HCT116 (cell line): Measurements from ENCODE around the gene CFAP221. TPM values are rescaled to one million over a fixed set of nuclear protein-coding genes. Genes with fewer than 3 reads are reported as not detected.

Experiments used
- ATAC-seq: fragments of 200-7000 bp; cut with Tn5 transposase; 2 replicates; pipeline ENCODE4 v1.9.1; 2020; ENCODE audit warnings: mild to moderate bottlenecking, moderate library complexity
- BruUV-seq: library from RNA; stranded (reverse); fragments of 400-500 nt; replicated peaks from 2 replicates; lab custom pipeline; 2021; lab: Mats Ljungman, UMichigan
- CTCF ChIA-PET: fragments of 300-600 bp; sonication (Branson Sonifier 250); formaldehyde crosslinking; loops from one replicate; lab custom pipeline; 2021; ENCODE audit warnings: antibody characterized with exemption; lab: Charles Lee
- POLR2A ChIA-PET: fragments of 300-600, 350-600 bp; sonication (Branson Sonifier 250); formaldehyde crosslinking; loops from one replicate; lab custom pipeline; 2021; ENCODE audit warnings: antibody characterized with exemption; lab: Charles Lee
- RAD21 ChIA-PET, 2 experiments: fragments of 300-600 bp; sonication (Branson Sonifier 250); formaldehyde crosslinking; loops; one replicate each; lab custom pipeline; 2023; ENCODE audit warnings: low total read pairs in 2 of 2; ENCODE audit not compliant: uncharacterized antibody in 2 of 2, unreplicated experiment in 2 of 2, low non-redundant PET in 1 of 2; lab: Charles Lee
- DNase-seq: peaks from one replicate; pipeline ENCODE4 v3.0.0-alpha.2; 2010; ENCODE audit warnings: low read depth, low spot score
- H2AFZ ChIP-seq: fragments of 200-600 bp; shearing (Covaris generic), sonication (generic); 2 replicates; pipeline ENCODE4 v1.6.1; 2017; ENCODE audit warnings: low read depth, mixed run types, mixed read lengths, antibody characterized with exemption, low read length; ENCODE audit not compliant: poor library complexity, severe bottlenecking
- H3K27ac ChIP-seq: 2 replicates; pipeline ENCODE4 v1.5.1; 2012; ENCODE audit warnings: low read depth, low read length
- H3K27me3 ChIP-seq: fragments of 200-600 bp; sonication (generic); 2 replicates; pipeline ENCODE4 v1.6.1; 2016; ENCODE audit warnings: mixed run types, low read length, mixed read lengths; ENCODE audit not compliant: insufficient read depth
- H3K36me3 ChIP-seq, 2 experiments: fragments of 200-500 bp in 1 of 2; fragments of 200-600 bp in 1 of 2; sonication (Bioruptor generic) in 1 of 2; sonication (generic) in 1 of 2; 2 replicates each; pipeline versions ENCODE4 v1.5.1 to v1.6.1; 2014 to 2016; ENCODE audit warnings: low read length in 2 of 2, inconsistent platforms in 1 of 2, mixed read lengths in 1 of 2, mixed run types in 1 of 2; ENCODE audit not compliant: insufficient read depth in 2 of 2, control insufficient read depth in 1 of 2
- H3K4me1 ChIP-seq, 2 experiments: fragments of 200-600 bp in 1 of 2; sonication (generic) in 1 of 2; 2 replicates each; pipeline versions ENCODE4 v1.5.1 to v1.6.1; 2012 to 2017; ENCODE audit warnings: low read length in 2 of 2, inconsistent platforms in 1 of 2, mild to moderate bottlenecking in 1 of 2, mixed read lengths in 1 of 2, mixed run types in 1 of 2, moderate library complexity in 1 of 2; ENCODE audit not compliant: insufficient read depth in 2 of 2, control insufficient read depth in 1 of 2
- H3K4me2 ChIP-seq: fragments of 200-600 bp; sonication (generic); 2 replicates; pipeline ENCODE4 v1.6.1; 2017; ENCODE audit warnings: mixed run types, low read length, mixed read lengths
- H3K4me3 ChIP-seq, 2 experiments: fragments of 200-600 bp in 1 of 2; sonication (generic) in 1 of 2; replicated peaks in 1 of 2; 2 replicates each; pipeline ENCODE4 v1.5.1; 2011 to 2016; ENCODE audit warnings: low read length in 2 of 2, control low read depth in 1 of 2, low read depth in 1 of 2, mild to moderate bottlenecking in 1 of 2, mixed read lengths in 1 of 2, mixed run types in 1 of 2
- H3K79me2 ChIP-seq: fragments of 200-600 bp; sonication (generic); 2 replicates; pipeline ENCODE4 v1.6.1; 2017; ENCODE audit warnings: mild to moderate bottlenecking, mixed run types, low read length, moderate library complexity, mixed read lengths; ENCODE audit not compliant: insufficient read depth
- H3K9ac ChIP-seq: fragments of 200-600 bp; sonication (generic); 2 replicates; pipeline ENCODE4 v1.6.1; 2016; ENCODE audit warnings: low read length, mixed read lengths
- H3K9me2 ChIP-seq: fragments of 200-600 bp; sonication (generic), shearing (Covaris generic); 2 replicates; pipeline ENCODE4 v1.6.1; 2017; ENCODE audit warnings: mixed run types, mild to moderate bottlenecking, moderate library complexity; ENCODE audit not compliant: insufficient read depth
- H3K9me3 ChIP-seq, 2 experiments: fragments of 200-500 bp in 1 of 2; fragments of 200-600 bp in 1 of 2; sonication (Bioruptor generic) in 1 of 2; sonication (generic) in 1 of 2; 2 replicates each; pipeline ENCODE4 v1.6.1; 2014 to 2017; ENCODE audit warnings: low read length in 2 of 2, mixed read lengths in 2 of 2, inconsistent platforms in 1 of 2, low read depth in 1 of 2, mild to moderate bottlenecking in 1 of 2, mixed run types in 1 of 2, moderate library complexity in 1 of 2; ENCODE audit not compliant: control insufficient read depth in 1 of 2, insufficient read depth in 1 of 2
- H4K20me1 ChIP-seq: fragments of 200-600 bp; sonication (generic), shearing (Covaris generic); 2 replicates; pipeline ENCODE4 v1.6.1; 2017; ENCODE audit warnings: mixed run types, mild to moderate bottlenecking, moderate library complexity; ENCODE audit not compliant: insufficient read depth
- EGR1 ChIP-seq: IDR thresholded peaks from 2 replicates; pipeline ENCODE4 v1.6.1; 2012; ENCODE audit warnings: low read depth
- EZH2 ChIP-seq: fragments of 200-600 bp; sonication (generic); IDR thresholded peaks from 2 replicates; pipeline ENCODE4 v1.6.1; 2017; ENCODE audit warnings: antibody characterized with exemption, mixed run types
- EZH2phosphoT487 ChIP-seq: fragments of 200-600 bp; IDR thresholded peaks from 2 replicates; pipeline ENCODE4 v1.6.1; 2018; ENCODE audit warnings: antibody characterized with exemption, borderline replicate concordance
- FOSL1 ChIP-seq: IDR thresholded peaks from 2 replicates; pipeline ENCODE4 v1.6.1; 2012; ENCODE audit warnings: low read depth
- SRF ChIP-seq: IDR thresholded peaks from 2 replicates; pipeline ENCODE4 v1.6.1; 2012; ENCODE audit warnings: low read depth
- TCF7L2 ChIP-seq: IDR thresholded peaks from 2 replicates; pipeline ENCODE4 v1.7.0; 2011; ENCODE audit warnings: borderline replicate concordance, inconsistent platforms; ENCODE audit not compliant: insufficient read depth, insufficient read length; ENCODE audit errors: extremely low read depth
- YY1 ChIP-seq: IDR thresholded peaks from 2 replicates; pipeline ENCODE4 v1.6.1; 2011; ENCODE audit warnings: low read length, low read depth, moderate library complexity, mild to moderate bottlenecking; ENCODE audit not compliant: insufficient replicate concordance; ENCODE audit errors: extremely low read depth
- ZFX ChIP-seq: fragments of 450-650 bp; IDR thresholded peaks from 2 replicates; pipeline ENCODE4 v1.6.1; 2017
- intact Hi-C: fragments of 100-400 bp; cut with micrococcal nuclease; formaldehyde crosslinking; loops from 2 replicates; pipeline ENCODE4 v1.10.0; 2022
- total RNA-seq: library from RNA; stranded (reverse); gene quantifications from one replicate; pipeline ENCODE4 v1.2.1, GENCODE V29; 2021; ENCODE audit not compliant: unreplicated experiment
- TF ChIP-seq, protein P1 (sequence below): IDR thresholded peaks from 2 replicates; pipeline ENCODE4 v1.6.1; 2012; ENCODE audit warnings: low read depth
- TF ChIP-seq, protein P2 (sequence below): IDR thresholded peaks from 2 replicates; pipeline ENCODE4 v1.6.1; 2012

Gene CFAP221
- total RNA-seq, 1 experiment from 2014 or later: 0.96 TPM

DNA sequence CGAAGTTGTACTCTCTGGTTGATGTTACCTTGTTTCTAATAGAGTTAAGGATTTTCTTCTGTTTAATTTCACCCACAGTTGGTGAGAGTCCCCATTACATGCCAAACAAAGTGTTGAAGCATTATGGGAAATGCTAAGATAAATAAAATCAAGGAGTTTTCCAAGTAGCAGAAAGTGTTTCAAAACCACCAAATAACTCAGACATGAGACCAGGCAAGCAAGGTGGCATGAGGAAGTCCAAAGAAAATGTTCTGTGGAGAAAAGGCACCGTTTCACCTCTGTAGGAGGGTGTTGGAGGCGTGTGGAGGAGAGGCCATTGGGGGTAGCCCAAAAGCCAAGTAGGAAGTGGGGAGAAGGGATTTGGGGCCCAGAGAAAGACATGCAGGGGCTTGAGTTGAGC lies 8.7 kb downstream of the CFAP221 start:
- no peaks in the 10 kb centered on the region for H3K36me3 ChIP-seq
- no peaks in the 10 kb centered on the region; the same call in 1 of the 2 replicates for H3K9me2 ChIP-seq
- H3K27me3 ChIP-seq: no peaks in the 10 kb centered on the region
- ChIA-PET CTCF (no interaction called here), RAD21 (no interaction called here), POLR2A (no interaction called here)
- no TSS peak for BruUV-seq
- no peak overlapping the region for H2AFZ ChIP-seq
- H3K9ac ChIP-seq: no peak overlapping the region
- no peaks in the 10 kb centered on the region for H3K4me1 ChIP-seq
- no peaks in the 10 kb centered on the region for H3K79me2 ChIP-seq
- no peak overlapping the region for H3K27ac ChIP-seq
- no peak overlapping the region for H3K4me2 ChIP-seq
- ATAC-seq (no peak), DNase-seq (no peak)
- intact Hi-C loops: no loop called here
- H3K9me3 ChIP-seq: no peaks in the 10 kb centered on the region
- TF ChIP-seq SRF: no peak
- no peak overlapping the region for H3K4me3 ChIP-seq
- H4K20me1 ChIP-seq: no peaks in the 10 kb centered on the region

GRCh38 chr2:119553687-119554344 lies 9.6 kb downstream of the CFAP221 start:
- intact Hi-C loops: no loop called here
- H3K4me1 ChIP-seq: no peaks in the 10 kb centered on the region
- no TSS peak for BruUV-seq
- H4K20me1 ChIP-seq: no peaks in the 10 kb centered on the region
- POLR2A ChIA-PET: no interaction called here
- H3K9me3 ChIP-seq: no peaks in the 10 kb centered on the region
- no peak overlapping the region for H3K27ac ChIP-seq
- CTCF ChIA-PET: no interaction called here
- no peak overlapping the region for H3K9ac ChIP-seq
- no peak overlapping the region for H2AFZ ChIP-seq
- no peaks in the 10 kb centered on the region; the same call in 1 of the 2 replicates for H3K9me2 ChIP-seq
- TF ChIP-seq YY1 (no peak), ZFX (no peak), EZH2 (no peak), EZH2phosphoT487 (no peak), TCF7L2 (no peak), EGR1 (no peak), FOSL1 (no peak)
- TF ChIP-seq, protein P1, sequence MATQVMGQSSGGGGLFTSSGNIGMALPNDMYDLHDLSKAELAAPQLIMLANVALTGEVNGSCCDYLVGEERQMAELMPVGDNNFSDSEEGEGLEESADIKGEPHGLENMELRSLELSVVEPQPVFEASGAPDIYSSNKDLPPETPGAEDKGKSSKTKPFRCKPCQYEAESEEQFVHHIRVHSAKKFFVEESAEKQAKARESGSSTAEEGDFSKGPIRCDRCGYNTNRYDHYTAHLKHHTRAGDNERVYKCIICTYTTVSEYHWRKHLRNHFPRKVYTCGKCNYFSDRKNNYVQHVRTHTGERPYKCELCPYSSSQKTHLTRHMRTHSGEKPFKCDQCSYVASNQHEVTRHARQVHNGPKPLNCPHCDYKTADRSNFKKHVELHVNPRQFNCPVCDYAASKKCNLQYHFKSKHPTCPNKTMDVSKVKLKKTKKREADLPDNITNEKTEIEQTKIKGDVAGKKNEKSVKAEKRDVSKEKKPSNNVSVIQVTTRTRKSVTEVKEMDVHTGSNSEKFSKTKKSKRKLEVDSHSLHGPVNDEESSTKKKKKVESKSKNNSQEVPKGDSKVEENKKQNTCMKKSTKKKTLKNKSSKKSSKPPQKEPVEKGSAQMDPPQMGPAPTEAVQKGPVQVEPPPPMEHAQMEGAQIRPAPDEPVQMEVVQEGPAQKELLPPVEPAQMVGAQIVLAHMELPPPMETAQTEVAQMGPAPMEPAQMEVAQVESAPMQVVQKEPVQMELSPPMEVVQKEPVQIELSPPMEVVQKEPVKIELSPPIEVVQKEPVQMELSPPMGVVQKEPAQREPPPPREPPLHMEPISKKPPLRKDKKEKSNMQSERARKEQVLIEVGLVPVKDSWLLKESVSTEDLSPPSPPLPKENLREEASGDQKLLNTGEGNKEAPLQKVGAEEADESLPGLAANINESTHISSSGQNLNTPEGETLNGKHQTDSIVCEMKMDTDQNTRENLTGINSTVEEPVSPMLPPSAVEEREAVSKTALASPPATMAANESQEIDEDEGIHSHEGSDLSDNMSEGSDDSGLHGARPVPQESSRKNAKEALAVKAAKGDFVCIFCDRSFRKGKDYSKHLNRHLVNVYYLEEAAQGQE: no peak
- TF ChIP-seq, protein P2, sequence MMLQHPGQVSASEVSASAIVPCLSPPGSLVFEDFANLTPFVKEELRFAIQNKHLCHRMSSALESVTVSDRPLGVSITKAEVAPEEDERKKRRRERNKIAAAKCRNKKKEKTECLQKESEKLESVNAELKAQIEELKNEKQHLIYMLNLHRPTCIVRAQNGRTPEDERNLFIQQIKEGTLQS: no peak
- no peaks in the 10 kb centered on the region for H3K27me3 ChIP-seq
- no peak overlapping the region for H3K4me3 ChIP-seq
- RAD21 ChIA-PET: no interaction called here
- H3K79me2 ChIP-seq: no peaks in the 10 kb centered on the region
- no peak for ATAC-seq
- H3K4me2 ChIP-seq: no peak overlapping the region
- no peak for DNase-seq
- no peaks in the 10 kb centered on the region for H3K36me3 ChIP-seq
